NCI-H524 treated with DMSO at 0.1 percent for 48 hours (cell line): ENCODE data around the gene MLLT10.
"Not testable (repeated sequence)": the region's sequence is repeated elsewhere in the genome, so short reads cannot be mapped to it uniquely, and the experiment has no call there.

Experiments
- DNase-seq: peaks from one replicate; lab custom pipeline; 2025; lab: John Stamatoyannopoulos, UW

Gene MLLT10

DNA sequence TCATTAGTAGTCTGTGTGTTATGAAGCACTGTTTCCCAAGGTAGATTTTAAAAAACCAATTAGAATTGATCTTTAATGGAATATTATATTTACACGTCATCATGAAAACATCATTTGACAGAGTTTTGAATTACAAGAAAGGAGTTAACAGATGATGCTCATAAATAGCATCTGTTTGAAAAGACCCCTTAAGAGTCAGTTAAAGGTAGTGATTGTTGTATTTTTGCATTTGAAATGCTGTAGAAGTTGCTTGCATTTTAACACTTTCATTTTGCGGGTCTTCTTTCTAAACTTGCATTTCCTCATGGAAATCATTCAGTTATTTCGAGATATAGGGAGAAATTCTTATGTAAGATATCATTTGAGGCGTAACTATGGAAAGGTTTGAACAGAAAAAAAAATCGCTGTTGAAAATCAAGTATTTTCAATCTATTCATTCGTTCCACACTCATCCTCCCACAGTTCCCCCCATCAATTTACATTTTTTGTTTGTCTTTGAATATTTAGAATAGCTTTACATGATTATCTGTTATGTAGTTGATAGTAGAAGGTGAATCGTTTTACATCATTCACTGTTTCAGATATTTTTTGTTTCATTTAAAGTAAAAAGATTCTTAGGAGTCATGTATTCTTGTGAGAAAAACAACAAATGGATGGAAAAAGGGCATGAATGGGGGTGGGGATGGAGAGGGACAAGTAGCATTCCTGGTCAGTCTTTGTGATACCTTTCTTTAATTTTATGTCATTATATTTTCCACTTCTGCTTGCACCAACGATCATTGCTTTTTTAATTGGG is 5.6 kb upstream of the MLLT10 start:
- DNase-seq: no peak

DNA sequence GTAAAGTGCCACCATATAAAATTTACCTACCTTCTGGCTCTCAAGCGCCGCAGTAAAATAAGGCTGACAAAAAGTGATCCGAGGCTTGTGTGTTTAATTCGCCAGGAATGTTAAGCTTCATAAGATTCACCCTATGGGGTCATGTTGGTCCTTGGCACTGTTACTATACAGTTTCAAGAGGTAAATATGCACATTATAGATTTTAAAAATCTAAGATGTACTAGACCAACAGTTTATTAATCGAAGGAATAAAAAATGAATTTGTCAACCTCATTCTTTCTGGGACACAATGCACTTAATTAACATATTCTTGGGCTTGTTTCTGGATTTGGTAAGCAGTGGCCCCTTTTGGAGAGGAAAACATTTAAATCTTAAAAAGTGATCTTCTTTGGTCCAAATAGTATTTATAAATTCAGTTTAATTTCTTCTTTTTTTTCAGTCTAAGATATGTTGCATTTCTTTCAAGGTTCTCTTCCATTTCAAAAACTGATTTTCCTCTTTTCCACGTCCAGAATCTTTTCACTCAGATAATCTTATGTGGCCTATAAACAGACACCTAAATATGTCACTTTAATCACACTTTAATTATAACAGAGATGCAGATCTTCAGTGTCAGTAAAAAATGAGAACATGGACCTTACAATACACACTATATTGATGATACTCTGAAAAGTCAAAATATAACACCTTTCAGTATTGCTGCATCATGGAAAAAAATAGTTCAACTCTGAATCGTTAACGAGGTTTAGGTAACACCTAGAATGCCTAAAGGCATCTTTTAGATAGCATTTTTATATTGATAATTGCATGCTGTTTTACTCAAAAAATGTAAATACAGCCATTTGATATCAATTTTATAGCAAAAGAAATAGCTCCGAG is 4.8 kb upstream of the MLLT10 start:
- no peak for DNase-seq

DNA sequence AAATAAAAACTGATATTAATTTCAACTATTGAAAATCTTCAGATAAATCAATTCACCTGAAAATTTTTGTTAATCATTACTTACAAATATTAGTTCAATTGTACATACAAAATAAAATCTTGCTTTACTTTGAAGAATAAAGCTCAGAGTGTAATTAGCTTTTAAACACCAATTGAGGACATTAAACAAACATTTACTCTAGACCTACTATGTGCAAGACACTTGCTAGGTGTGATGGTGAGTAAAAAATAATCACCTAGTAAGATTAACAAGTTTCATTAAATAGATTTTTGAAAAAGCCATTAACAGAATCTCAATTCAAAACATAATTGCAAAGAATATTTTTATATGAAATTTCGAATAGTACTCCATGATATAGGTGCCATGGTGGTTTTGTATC is 3.9 kb upstream of the MLLT10 start:
- DNase-seq: no peak

DNA sequence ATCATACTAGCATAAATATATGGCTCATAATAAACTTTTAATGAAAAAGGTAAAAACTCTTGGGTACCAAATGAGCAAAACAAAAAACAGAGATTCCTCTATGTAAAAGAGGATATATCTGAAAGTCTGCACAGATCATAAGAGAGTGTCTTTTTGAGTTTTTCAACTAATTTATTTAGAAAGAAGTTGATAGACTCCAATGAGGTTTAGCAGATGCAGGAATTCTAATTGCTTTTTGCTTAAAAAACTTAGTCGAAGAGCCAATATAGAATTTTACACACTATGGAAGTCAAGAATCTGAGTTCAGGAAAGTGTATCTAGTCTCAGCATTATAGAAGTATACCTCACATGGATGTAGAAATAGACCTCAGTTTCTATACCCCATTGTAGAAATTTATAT is 3.4 kb upstream of the MLLT10 start:
- DNase-seq: no peak

DNA sequence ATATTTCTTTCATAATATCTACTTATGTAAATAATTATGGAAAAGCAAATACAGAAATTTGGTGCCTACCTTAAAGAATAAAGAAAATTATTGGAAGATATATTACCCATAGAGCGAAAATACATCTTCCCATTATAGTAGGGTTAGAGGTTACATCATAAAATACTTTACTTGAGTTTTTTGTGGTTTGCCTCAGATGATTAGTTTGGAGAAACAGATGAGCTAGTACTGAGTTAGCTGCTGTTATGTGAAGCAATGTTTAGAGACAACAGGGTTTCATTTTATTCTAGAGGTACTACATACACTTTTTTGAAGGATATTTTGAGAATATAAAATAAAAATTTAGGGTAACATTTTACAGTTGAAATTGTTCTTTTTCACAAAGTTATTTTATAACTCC is 2.9 kb upstream of the MLLT10 start:
- no peak for DNase-seq

DNA sequence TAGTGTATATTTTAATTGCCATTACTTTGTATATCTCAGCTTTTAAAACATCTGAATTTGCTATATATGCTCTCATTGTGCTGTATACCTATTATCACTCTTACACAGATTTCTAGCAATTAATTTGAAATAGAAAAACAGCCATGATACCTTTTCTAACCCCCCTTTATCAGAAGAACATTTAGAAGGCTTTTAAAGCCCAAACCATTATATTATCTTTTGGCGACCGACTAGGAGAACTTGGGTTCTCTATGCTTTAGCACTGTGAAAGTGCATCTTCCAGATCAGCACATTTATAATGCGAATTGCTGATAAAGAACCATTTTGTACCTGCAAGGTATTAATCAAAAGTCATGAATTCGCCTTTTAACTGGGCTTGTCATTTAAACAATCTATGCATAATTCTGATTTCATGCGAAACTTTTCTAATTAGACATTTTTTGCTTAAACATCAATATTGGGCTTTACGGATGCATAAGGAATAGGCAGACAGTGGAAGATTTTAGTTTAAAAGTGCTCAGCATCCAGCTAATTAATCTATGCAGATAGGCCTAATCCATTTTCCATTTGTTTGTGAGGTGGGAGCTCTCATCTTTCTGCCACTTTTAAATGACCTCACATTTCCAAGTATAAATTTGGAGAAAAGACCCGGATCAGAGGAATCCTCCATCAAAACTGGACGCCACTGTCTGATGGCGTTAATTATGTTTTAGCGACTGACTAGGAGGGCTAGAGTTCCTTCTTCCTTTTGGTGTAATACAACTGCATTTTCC is 1.2 kb upstream of the MLLT10 start:
- DNase-seq: no peak

DNA sequence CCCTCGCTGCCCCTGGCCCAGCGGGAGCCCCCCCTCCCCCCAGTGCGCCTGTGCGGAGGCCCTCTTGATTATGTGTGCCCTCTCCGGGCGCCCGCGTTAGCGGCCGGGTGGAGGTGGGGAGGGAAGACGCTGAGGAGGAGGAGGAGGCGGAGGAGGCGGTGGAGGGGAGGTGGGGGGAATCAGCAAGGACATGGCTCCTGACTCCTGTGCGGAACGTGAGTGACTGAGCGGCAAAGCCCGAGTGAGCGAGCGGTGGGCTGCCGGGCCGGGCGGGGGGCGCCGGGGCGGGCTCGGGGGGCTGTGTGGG is 201 bp downstream of the MLLT10 start:
- no peak for DNase-seq

DNA sequence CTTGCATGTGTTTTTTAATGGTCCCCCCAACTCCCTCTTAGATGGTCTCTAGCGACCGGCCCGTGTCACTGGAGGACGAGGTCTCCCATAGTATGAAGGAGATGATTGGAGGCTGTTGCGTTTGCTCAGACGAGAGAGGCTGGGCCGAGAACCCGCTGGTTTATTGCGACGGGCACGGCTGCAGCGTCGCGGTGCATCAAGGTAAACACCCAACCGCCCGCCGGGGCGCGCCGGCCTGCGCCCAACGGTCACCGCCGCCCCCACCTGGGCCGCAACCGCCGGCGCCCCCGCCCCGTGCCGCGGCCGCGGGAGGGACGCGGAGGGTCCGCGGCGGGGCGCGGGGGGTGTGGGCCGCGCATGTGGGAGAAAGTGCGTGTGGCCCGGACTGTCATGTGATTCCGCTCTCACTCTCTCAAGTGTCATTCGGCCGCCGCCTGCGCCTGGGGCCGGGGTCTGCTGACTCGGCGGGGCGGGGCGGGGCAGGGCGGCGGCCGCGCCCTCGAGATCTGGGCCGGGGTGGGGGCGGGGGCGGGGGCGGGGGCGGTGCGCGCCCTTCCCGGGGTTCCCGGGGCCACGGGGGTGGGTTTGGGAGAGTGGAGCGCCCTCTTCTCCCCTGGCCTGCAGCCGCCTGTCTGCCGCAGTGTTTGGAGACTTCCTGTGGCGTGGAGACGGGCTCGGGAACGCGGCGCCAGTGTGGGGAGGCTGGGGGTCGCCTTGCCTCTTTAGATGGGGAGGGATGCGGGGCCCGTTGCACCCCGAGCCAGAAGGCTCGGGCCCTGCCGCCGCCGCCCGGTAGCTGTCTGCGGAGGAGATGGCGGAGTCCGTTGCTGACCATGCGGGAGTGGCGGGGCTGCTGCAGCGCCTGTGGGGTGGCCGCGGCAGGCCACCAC is 817 bp downstream of the MLLT10 start:
- DNase-seq: no peak

DNA sequence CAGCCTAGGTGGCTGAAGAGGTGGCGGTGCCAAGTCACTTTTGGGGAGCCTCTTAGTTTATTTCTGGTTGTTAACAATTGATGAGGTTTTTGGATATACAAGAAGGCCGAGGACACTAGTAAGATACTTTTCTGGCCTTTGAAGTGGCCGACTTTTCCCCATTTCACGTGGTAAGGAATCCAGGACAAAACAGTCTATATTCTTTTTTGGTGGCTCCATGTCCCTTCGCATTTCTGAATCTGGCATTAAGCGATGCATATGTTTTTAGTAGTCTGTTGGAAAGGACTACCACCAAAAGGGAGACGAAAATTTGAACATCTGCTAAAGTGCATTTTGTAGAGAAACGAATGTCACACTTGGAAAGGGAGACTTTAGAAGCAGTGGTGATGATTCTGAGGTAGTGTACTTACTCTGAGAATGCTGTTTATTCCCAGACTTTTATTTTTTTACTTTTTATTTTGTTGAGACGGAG is 1.5 kb downstream of the MLLT10 start:
- DNase-seq: no peak

DNA sequence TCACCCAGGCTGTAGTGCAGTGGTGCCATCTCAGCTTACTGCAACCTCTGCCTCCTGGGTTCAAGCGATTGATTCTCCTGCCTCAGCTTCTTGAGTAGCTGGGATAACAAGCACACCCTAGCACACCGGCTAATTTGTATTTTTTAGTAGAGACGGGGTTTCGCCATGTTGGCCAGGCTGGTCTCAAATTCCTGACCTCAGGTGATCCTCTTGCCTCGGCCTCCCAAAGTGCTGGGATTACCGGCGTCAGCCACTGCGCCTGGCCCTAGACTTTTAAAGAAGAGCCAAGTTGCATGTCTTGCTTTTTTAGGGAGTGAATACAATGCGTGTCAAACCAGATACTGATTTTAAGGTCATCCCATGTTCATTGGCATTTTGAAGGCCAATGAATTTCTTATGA is 1.9 kb downstream of the MLLT10 start:
- DNase-seq: not testable (repeated sequence)

DNA sequence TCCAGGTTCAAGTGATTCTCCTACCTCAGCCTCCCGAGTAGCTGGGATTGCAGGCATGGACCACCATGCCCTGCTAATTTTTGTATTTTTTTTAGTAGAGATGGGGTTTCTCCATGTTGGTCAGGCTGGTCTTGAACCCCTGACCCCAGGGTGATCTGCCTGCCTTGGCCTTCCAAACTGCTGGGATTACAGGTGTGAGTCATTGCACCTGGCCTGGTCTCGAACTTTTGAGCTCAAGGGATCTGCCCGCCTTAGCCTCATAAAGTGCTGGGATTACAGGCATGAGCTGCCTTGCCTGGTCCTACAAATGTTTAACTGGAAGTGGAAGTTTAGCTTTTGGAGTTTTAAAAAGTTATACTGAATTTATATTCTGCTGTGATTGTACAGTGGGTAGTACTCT is 2.8 kb downstream of the MLLT10 start:
- no peak for DNase-seq

DNA sequence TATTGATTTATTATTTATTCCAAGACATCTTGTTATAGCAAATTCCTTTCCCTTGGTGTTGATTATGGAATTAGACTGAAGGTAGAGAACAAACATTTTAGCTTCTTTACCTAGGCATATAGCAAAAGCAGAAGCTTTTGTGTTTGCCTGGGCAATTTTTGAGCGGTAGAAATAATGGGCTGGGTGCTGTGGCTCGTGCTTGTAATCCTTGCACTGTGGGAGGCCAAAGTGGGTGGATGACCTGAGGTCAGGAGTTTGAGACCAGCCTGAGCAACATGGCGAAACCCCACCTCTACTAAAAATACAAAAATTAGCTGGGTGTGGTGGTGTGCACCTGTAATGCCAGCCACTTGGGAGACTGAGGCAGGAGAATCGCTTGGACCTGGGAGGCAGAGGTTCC is 6.7 kb downstream of the MLLT10 start:
- DNase-seq: not testable (repeated sequence)

DNA sequence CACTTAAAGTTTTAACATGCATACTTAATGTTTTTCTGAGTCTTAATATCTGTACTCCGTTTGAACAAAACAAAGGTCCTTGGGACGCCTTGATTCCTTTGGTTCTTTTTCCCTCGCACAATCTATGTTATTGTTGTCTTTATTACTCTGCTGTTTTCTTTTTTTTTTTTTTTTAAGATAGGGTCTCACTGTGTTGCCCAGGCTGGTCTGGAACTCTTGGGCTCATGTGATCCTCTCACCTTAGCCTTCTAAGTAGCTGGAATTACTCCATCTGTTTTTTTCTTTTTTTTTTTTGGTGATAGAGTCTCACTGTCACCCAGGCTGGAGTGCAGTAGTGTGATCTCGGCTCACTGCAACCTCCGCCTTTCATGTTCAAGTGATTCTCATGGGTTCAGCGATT is 13.2 kb downstream of the MLLT10 start:
- no peak for DNase-seq

DNA sequence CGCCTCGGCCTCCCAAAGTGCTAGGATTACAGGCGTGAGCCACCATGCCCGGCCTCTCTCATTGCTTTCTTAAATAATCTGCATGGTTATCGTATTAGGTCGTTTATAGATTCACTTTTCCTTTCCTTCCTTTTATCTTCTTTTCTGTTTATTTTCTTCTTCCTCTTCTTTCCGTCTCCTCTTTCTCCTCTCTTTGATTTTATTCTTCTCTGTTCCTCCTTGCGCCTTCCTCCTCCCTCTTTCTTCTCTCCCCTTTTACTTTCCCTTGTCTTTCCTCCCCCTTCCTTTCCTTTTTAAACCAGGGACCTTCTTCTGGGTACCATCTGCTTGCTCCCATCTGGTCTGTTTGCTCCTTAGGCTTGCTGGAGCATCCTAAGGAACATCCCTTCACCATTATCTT is 18.6 kb downstream of the MLLT10 start:
- DNase-seq: no peak

DNA sequence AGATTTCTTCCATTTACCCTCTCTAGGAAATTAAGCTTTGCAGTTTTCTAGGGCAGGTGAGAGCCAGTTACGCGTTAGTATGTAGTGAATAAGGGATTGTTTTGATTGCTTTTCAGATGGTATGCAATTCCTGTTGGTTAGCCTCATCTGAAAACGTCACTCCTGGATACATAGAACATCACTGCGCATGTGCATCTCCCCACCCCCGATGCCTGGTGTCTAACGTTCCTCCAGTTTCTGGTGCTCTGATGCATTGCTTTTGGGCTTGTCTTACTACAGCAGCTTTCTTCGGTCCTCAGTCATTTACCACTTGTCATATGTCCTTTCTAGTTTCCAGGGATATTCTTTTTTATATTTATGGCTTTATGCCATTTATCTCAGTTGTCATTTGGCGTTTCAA is 22.5 kb downstream of the MLLT10 start:
- DNase-seq: no peak

DNA sequence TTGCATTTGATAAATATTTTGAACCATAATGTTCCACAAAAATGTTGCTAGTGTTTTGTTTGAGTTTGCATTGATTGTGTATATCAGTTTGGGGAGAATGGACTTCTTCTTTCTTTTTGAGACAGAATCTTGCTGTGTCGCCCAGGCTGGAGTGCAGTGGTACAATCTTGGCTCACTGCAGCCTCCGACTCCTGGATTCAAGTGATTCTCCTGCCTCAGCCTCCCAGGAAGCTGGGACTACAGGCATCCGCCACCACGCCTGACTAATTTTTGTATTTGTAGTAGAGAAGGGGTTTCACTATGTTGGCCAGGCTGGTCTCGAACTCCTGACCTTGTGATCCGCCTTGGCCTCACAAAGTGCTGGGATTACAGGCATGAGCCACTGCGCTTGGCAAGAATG is 25.0 kb downstream of the MLLT10 start:
- DNase-seq: not testable (repeated sequence)

DNA sequence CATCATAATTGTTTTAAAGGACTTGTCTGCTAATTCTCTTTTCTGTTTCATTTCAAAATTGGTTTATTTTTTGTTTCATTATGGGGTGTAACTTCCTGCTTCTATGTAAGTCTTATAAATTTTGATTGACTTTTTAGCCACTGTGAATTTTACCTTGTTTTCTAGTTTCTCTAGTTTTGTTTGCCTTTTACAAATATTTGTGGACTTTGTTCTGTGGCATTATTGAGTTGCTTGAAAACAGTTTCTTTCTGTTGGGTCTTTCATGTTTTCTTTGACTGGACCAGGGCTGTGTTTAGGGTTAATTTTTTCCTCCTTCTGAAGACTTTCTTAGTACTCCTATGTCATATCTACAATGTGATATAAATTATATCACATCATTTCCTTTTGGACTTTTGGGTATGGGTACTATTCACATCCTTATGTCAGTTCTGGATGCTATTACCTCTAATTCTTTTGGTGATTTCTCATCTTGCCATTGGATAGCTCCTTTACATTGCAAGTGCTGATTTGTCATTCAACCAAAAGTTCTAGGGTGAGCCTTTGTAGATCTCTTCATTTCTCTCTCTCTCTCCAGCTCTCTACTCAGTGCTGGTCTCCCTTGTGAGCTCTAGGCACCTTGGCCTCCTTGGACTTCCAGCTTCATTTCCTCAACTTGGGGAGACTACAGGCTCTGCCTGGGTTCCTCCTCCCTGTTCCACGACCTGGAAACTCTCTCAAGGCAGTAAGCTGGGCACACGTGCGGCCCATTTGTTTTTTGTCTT is 36.9 kb downstream of the MLLT10 start:
- DNase-seq: no peak

DNA sequence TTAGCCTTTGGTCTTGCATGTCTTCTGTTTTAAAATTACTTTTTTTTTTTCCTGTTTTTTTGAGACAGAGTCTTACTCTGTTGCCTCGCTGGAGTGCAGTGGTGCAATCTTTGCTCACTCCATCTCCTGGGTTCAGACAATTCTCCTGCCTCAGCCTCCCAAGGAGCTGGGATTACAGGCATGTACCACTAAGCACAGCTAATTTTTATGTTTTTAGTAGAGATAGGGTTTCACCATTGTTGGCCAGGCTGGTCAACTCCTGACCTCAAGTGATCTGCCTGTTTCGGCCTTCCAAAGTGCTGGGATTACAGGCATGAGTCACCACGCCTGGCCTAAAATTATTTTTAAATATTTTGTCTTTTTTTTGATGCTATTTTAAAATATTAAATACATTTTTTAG is 38.5 kb downstream of the MLLT10 start:
- no peak for DNase-seq

DNA sequence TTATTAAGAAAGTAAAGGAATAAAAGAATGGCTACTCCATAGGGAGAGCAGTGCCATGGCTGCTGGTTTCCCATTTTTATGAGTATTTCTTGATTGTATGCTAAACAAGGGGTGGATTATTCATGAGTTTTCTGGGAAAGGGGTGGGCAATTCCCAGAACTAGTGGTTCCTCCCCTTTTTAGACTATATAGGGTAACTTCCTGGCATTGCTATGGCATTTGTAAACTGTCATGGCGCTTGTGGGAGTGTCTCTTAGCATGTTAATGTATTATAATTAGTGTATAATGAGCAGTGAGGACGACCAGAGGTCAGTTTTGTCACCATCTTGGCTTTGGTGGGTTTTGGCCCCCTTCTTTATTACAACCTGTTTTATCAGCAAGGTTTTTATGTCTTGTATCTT is 40.5 kb downstream of the MLLT10 start:
- not testable (repeated sequence) for DNase-seq

DNA sequence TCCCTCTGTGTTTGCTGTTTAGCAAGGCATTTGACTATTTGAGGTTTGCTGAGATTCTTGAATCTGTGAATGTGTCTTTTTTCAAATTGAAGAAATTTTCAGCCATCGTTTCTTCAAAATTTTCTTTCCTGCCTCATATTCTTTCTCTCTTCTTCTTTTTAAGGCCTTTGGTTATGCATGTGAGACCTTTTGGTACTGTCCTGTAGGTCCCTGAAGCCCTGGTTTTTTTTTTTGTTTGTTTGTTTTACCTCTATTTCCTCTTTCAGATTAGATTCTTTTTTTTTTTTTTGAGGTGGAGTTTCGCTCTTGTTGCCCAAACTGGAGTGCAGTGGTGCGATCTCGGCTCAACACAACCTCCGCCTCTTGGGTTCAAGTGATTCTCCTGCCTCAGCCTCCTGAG is 45.3 kb downstream of the MLLT10 start:
- no peak for DNase-seq

DNA sequence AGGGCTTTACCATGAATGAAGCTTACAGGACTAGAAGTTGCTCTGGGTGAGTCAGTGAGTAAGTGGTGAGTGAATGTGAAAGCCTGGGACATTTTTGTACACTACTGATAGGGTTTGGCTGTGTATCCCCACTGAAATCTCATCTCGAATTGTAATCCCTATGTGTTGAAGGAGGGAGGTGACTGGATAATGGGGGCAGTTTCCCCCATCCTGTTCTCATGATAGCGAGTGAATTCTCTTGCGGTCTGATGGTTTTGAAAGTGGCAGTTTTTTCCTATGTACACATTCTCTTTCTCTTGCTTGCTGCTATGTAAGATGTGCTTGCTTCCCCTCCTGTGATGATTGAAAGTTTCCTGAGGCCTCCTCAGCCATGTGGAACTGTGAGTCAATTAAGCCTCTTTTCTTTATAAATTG is 47.4 kb downstream of the MLLT10 start:
- not testable (repeated sequence) for DNase-seq
